ENCODE measurements around the gene ZDHHC11.

Gene ZDHHC11

GRCh38 chr5:850511-851006 is at the start of gene ZDHHC11:
TSS of gene ZDHHC11 (minus strand) at chr5:850986. CDS start at chr5:850602, 384 bp downstream.
- no peak for DNase-seq (ENCODE audit: low read depth)

GRCh38 chr5:893711-894110 is 42.9 kb upstream of the ZDHHC11 start:
- no peak for DNase-seq (ENCODE audit: low read depth)

- no peak for DNase-seq (ENCODE audit: low read depth)
These were observed 42.3 kb upstream of the ZDHHC11 start for GRCh38 chr5:893137-893506.

GRCh38 chr5:892394-893136 is 41.8 kb upstream of the ZDHHC11 start, which contains the start of the genes BRD9 and TRIP13:
TSS of gene BRD9 (minus strand) at chr5:892801. CDS start at chr5:892657, 144 bp downstream.
TSS of gene TRIP13 (plus strand) at chr5:892884. CDS start at chr5:892999, 115 bp downstream.
- DNase-seq (ENCODE audit: low read depth), result peak; percentile 73

GRCh38 chr5:891837-892393 is 41.1 kb upstream of the ZDHHC11 start:
- no peak for DNase-seq (ENCODE audit: low read depth)

GRCh38 chr5:891117-891836 is 40.5 kb upstream of the ZDHHC11 start:
- DNase-seq (ENCODE audit: low read depth), result no peak

- no peak for DNase-seq (ENCODE audit: low read depth)
These were observed 38.4 kb upstream of the ZDHHC11 start for GRCh38 chr5:889075-889710.

GRCh38 chr5:888638-889035 is 37.9 kb upstream of the ZDHHC11 start:
- no peak for DNase-seq (ENCODE audit: low read depth)

- no peak for DNase-seq (ENCODE audit: low read depth)
These were observed 37.3 kb upstream of the ZDHHC11 start for GRCh38 chr5:887947-888637.

- no peak for DNase-seq (ENCODE audit: low read depth)
These were observed 36.0 kb upstream of the ZDHHC11 start for GRCh38 chr5:886716-887325.

GRCh38 chr5:886036-886435 is 35.2 kb upstream of the ZDHHC11 start:
- DNase-seq (ENCODE audit: low read depth), result no peak

- no peak for DNase-seq (ENCODE audit: low read depth)
These were observed 34.7 kb upstream of the ZDHHC11 start for GRCh38 chr5:885529-885928.

- DNase-seq (ENCODE audit: low read depth), result no peak
These were observed 34.3 kb upstream of the ZDHHC11 start for GRCh38 chr5:885127-885442.

GRCh38 chr5:884345-885126 is 33.8 kb upstream of the ZDHHC11 start:
- DNase-seq (ENCODE audit: low read depth), result no peak

- no peak for DNase-seq (ENCODE audit: low read depth)
These were observed 32.8 kb upstream of the ZDHHC11 start for GRCh38 chr5:883475-884181.

GRCh38 chr5:882253-883183 is 31.7 kb upstream of the ZDHHC11 start:
- DNase-seq (ENCODE audit: low read depth), result no peak

- no peak for DNase-seq (ENCODE audit: low read depth)
These were observed 30.8 kb upstream of the ZDHHC11 start for GRCh38 chr5:881551-881935.

- DNase-seq (ENCODE audit: low read depth), result no peak
These were observed 30.2 kb upstream of the ZDHHC11 start for GRCh38 chr5:880816-881550.

All from activated T-cell treated with anti-CD3 and anti-CD28 coated beads for 1 hour (primary cell).